ENCODE measurements around the gene C12orf76. TPM values are rescaled to one million over a fixed set of nuclear protein-coding genes. Genes with fewer than 3 reads are reported as not detected.

C12orf76 gene
- total and polyA plus RNA-seq, 2 of the 13 experiments (the other 11 are each of a cell fraction or from before 2014, with no cell fraction given) = 15.8 to 38.4 TPM

- TF ChIP-seq, protein P1, sequence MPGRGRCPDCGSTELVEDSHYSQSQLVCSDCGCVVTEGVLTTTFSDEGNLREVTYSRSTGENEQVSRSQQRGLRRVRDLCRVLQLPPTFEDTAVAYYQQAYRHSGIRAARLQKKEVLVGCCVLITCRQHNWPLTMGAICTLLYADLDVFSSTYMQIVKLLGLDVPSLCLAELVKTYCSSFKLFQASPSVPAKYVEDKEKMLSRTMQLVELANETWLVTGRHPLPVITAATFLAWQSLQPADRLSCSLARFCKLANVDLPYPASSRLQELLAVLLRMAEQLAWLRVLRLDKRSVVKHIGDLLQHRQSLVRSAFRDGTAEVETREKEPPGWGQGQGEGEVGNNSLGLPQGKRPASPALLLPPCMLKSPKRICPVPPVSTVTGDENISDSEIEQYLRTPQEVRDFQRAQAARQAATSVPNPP (CRISPR knock-in tag; IDR thresholded peaks at IDR 0.05) = no peak
- TF ChIP-seq SMARCC2 (IDR thresholded peaks at IDR 0.05) = no peak
- TF ChIP-seq ZNF3 (CRISPR knock-in tag; IDR thresholded peaks at IDR 0.05) = no peak
- TF ChIP-seq, protein P2, sequence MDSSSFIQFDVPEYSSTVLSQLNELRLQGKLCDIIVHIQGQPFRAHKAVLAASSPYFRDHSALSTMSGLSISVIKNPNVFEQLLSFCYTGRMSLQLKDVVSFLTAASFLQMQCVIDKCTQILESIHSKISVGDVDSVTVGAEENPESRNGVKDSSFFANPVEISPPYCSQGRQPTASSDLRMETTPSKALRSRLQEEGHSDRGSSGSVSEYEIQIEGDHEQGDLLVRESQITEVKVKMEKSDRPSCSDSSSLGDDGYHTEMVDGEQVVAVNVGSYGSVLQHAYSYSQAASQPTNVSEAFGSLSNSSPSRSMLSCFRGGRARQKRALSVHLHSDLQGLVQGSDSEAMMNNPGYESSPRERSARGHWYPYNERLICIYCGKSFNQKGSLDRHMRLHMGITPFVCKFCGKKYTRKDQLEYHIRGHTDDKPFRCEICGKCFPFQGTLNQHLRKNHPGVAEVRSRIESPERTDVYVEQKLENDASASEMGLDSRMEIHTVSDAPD (CRISPR knock-in tag; IDR thresholded peaks at IDR 0.05) = no peak
- no peak for TF ChIP-seq ZFP36L1 (CRISPR knock-in tag; IDR thresholded peaks at IDR 0.05)
- TF ChIP-seq TSC22D2 (CRISPR knock-in tag; IDR thresholded peaks at IDR 0.05; ENCODE audit: borderline replicate concordance) = no peak
- no peak for TF ChIP-seq GTF3A (CRISPR knock-in tag; conservative IDR thresholded peaks at IDR 0.05)
- TF ChIP-seq ZBTB20 (CRISPR knock-in tag; IDR thresholded peaks at IDR 0.05; ENCODE audit: borderline replicate concordance, low read depth) = peak; percentile 74; the same call in 1 of the 2 replicates
- no peak for TF ChIP-seq ZFYVE20 (CRISPR knock-in tag; IDR thresholded peaks at IDR 0.05; ENCODE audit: borderline replicate concordance, low read depth)
- TF ChIP-seq ZNF850 (CRISPR knock-in tag; conservative IDR thresholded peaks at IDR 0.05) = no peak
- no peak for TF ChIP-seq AGO1 (IDR thresholded peaks at IDR 0.05; ENCODE audit: low read depth, low read length, poor library complexity, severe bottlenecking)
- TF ChIP-seq ZNF570 (CRISPR knock-in tag; IDR thresholded peaks at IDR 0.05; ENCODE audit: borderline replicate concordance) = no peak
- TF ChIP-seq RNF2 (conservative IDR thresholded peaks at IDR 0.05; ENCODE audit: low read depth) = no peak
- TF ChIP-seq NCOR1 (IDR thresholded peaks at IDR 0.05; ENCODE audit: borderline replicate concordance, low read length) = peak; percentile 60; the same call in 1 of the 2 replicates
- TF ChIP-seq, protein P3, sequence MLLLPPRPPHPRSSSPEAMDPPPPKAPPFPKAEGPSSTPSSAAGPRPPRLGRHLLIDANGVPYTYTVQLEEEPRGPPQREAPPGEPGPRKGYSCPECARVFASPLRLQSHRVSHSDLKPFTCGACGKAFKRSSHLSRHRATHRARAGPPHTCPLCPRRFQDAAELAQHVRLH (CRISPR knock-in tag; IDR thresholded peaks at IDR 0.05; ENCODE audit: borderline replicate concordance, low read depth) = peak; percentile 81
- no peak for TF ChIP-seq ZNF572 (CRISPR knock-in tag; IDR thresholded peaks at IDR 0.05)
- no peak for TF ChIP-seq NPAS2 (CRISPR knock-in tag; IDR thresholded peaks at IDR 0.05; ENCODE audit: borderline replicate concordance)
- TF ChIP-seq ISL2 (CRISPR knock-in tag; IDR thresholded peaks at IDR 0.05) = peak; percentile 82
- TF ChIP-seq, protein P4, sequence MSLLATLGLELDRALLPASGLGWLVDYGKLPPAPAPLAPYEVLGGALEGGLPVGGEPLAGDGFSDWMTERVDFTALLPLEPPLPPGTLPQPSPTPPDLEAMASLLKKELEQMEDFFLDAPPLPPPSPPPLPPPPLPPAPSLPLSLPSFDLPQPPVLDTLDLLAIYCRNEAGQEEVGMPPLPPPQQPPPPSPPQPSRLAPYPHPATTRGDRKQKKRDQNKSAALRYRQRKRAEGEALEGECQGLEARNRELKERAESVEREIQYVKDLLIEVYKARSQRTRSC (CRISPR knock-in tag; IDR thresholded peaks at IDR 0.05; ENCODE audit: low read depth) = no peak
- TF ChIP-seq ETV5 (CRISPR knock-in tag; IDR thresholded peaks at IDR 0.05; ENCODE audit: borderline replicate concordance) = no peak
- no peak for TF ChIP-seq ZNF33B (CRISPR knock-in tag; IDR thresholded peaks at IDR 0.05)
- no peak for TF ChIP-seq ZNF432 (CRISPR knock-in tag; IDR thresholded peaks at IDR 0.05; ENCODE audit: borderline replicate concordance)
- TF ChIP-seq SOX5 (CRISPR knock-in tag; IDR thresholded peaks at IDR 0.05; ENCODE audit: borderline replicate concordance) = peak; percentile 86; the same call in 1 of the 2 replicates
- TF ChIP-seq YEATS4 (CRISPR knock-in tag; IDR thresholded peaks at IDR 0.05; ENCODE audit: borderline replicate concordance) = 0 out of 2 replicates have a peak, but pooled peaks have one; percentile 26
- peak; percentile 78 for TF ChIP-seq NR2C2 (CRISPR knock-in tag; IDR thresholded peaks at IDR 0.05; ENCODE audit: borderline replicate concordance)
- TF ChIP-seq CCDC6 (CRISPR knock-in tag; IDR thresholded peaks at IDR 0.05) = peak; percentile 62; the same call in 1 of the 2 replicates
- TF ChIP-seq ZNF746 (CRISPR knock-in tag; IDR thresholded peaks at IDR 0.05) = no peak
These were observed 12.7 kb downstream of the C12orf76 start (continued) for GRCh38 chr12:110035534-110036104.

Measured in HepG2 (cell line).